Activated naive CD8-positive, alpha-beta T cell treated with anti-CD3 and anti-CD28 coated beads, Interleukin-2, amount 50 U/mL, for 16 hours (primary cell): Measurements from ENCODE around the gene TREML1.
"Not testable (repeated sequence)": the region's sequence is repeated elsewhere in the genome, so short reads cannot be mapped to it uniquely, and the experiment has no call there.

Experiments
- DNase-seq: peaks from one replicate; pipeline ENCODE4 v3.0.0-alpha.2; 2020; ENCODE audit warnings: low read depth, low spot score

TREML1 gene

GRCh38 chr6:41153992-41154625 is at the start of gene TREML1:
Gene TREML1, minus strand, starts transcription at chr6:41154347. Its CDS starts 59 bp downstream, at chr6:41154288.
- no peak for DNase-seq

DNA sequence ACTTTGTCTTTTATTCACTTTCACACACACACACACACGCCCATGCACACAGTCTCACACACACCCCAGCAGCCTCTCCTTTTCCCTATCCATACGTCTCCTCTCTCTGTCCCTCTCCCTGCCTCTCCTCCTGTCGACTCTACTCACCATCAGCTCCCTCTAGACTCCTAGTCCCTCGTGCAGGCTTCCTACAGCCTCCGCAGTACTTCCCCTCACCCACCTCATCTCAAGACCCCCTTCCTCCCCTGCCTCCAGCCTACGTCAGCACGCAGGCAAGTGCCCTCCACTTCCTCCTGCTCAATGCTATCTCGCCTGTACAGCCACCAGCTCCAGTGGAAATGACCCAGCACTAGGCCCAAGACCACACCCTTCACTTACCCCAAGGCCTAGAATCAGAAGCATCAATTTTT is 47.6 kb upstream of the TREML1 start:
- DNase-seq = no peak

DNA sequence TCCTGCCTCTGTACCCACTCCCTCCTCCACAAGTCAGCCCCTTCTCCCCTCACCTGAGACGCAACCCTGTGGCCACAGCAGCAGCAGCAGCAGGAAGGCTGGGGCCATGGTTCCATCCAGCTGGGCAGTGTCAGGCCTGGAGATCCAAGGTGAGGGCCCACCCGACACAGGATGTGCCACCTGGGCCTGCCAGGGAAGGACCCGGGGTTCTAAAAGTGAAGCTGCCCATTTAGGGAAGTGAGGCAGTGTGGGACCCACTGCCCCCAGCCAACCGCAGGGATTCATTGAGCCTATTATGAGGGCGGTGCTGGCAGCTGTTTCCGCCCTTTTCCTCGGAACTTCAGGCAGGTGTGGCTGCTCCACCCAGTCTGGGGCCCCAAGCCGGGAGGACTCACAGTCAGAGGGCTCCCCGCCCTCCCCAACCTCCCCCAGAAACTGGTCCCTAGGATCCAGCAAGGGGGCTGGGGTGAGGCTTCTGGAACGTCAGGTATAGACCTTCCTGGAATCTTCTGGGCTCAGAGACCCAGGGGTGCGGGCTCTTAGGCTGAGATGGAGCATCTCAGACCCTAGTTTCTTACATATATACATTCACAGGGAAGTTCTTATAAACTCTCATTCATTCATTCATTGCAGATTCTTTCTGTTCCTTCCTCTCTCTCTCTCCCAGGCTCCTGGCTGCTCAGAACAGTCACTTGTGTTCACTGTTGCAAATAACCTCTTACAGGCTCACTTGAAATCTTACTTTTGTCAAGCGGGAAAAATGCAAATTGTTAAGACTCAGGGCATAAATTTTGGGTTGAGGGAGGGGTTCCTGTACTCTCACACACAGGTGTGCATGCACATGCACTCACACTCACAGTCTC is 47.0 kb upstream of the TREML1 start, which contains the start of gene TREML2:
Gene TREML2 (minus strand): TSS at position 249 of the 863 bp plus-strand sequence. CDS start 141 bp downstream, at position 108.
- no peak for DNase-seq

DNA sequence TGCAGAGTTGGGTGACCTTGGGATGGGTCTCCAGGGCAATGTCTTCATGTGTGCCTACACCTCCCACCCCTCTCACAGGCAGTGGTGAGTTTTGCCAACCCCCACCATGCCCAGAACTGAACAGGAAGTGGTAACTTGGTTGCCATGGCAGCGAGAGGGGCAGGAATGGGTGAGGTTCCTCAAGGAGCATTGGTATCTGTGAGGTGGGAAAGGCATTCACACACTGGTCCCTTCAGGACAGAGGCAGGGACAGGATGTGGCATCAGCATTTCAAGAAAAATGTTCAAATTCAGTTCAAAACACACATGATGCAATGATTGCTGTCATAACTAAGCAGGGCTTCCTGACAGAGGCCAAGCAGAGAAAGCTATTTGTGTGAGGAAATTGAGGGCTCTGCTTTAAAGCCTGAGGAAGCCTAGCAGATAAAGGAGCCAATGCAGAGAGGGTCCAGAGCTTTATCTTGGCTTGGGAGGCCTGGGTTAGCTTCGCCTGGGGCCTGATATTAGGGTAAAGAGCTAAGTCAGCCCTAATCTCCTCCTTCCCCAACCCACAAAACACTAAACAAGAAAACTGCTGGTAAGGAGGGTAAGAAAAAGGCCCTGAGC is 46.3 kb upstream of the TREML1 start:
- DNase-seq = no peak

- DNase-seq = no peak
These were observed 45.6 kb upstream of the TREML1 start for GRCh38 chr6:41199552-41200246.

- no peak for DNase-seq
These were observed 43.1 kb upstream of the TREML1 start for GRCh38 chr6:41197234-41197633.

DNA sequence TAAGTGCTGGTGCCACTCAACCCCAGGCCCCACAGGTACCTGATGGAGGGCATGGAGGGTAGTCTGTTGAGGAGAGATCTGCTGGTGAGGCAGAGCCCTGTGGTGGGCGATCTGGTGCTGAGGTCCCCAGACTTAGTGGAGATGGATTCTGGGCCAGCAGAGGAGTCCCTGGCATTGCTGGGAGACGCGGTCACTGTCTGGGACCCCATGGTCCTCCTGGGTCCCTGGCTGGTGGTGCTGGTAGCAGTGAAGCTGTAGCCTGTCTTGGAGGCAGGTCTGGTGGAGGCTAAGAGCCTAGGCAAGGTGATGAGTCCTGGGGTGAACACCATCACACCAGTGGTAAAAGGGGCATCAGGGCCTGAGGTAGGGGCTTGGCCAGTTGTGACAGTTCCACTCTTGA is 40.2 kb upstream of the TREML1 start:
- DNase-seq = no peak

DNA sequence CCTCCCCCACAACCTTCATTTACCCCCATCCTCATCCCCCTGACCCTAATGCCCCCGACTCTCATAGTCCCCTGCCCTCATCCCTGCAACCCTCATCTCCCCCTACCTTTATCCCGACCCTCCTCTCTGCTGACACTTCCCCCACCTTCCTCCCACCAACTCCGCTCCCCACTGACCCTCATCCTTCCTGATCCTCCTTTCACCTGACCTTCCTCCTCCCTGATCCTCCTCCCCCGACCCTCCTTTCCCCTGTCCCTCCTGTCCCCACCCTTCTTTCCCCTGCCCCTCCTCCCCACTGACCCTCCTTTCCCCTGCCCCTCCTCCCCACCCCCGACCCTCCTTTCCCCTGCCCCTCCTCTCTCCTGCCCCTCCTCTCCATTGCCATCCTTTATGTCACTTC is 39.7 kb upstream of the TREML1 start:
- DNase-seq = no peak

DNA sequence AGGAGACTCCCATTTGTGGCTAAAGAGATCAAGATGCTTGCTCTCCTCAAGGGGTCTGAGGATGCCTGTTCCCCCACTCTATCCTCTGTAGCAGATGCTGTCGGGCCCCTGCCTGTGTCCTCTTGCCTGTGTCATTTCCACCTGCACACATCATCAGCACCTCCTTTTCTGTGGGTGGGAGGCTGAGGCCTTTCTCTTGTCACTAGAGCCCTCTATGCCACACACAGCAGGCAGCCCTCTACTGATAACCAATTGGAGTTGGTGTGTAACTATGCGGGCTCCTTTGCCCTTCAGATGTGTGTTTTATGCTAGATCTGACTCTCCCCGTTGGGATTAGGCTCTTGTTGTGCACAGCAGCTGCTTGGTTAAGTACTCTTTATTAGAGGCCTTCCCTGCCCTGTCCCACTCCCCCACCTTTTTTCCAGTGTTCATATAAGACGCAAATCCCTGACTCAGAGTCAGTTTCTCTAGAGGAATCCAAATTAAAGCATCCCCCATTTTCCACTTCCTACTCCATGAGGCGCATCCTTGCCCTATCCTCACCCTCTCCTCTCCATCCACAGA is 39.1 kb upstream of the TREML1 start:
- DNase-seq = no peak

- no peak for DNase-seq
These were observed 37.4 kb upstream of the TREML1 start for GRCh38 chr6:41191569-41191968.

DNA sequence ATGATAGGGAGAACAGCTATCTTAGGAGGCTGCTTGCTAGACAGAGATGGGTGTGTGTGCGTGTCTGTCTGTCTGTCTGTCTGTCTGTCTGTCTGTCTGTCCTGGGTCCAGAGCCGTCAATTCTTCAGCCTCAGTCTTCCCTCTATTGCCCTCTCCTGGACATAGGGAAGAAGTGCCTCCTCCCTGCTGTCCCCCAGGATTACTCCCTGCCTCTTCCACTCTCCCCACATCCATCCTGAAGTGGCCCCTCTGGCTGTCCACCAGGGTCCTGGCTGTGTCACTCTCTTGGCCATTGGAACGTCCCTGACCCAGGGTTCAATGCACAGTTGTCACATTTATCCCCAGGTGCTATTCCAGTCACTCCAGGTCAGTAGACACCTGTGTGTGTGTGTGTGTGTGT is 36.6 kb upstream of the TREML1 start:
- DNase-seq = no peak

GRCh38 chr6:41189967-41190366 is 35.8 kb upstream of the TREML1 start:
- no peak for DNase-seq

GRCh38 chr6:41189046-41189445 is 34.9 kb upstream of the TREML1 start:
- DNase-seq = not testable (repeated sequence)

DNA sequence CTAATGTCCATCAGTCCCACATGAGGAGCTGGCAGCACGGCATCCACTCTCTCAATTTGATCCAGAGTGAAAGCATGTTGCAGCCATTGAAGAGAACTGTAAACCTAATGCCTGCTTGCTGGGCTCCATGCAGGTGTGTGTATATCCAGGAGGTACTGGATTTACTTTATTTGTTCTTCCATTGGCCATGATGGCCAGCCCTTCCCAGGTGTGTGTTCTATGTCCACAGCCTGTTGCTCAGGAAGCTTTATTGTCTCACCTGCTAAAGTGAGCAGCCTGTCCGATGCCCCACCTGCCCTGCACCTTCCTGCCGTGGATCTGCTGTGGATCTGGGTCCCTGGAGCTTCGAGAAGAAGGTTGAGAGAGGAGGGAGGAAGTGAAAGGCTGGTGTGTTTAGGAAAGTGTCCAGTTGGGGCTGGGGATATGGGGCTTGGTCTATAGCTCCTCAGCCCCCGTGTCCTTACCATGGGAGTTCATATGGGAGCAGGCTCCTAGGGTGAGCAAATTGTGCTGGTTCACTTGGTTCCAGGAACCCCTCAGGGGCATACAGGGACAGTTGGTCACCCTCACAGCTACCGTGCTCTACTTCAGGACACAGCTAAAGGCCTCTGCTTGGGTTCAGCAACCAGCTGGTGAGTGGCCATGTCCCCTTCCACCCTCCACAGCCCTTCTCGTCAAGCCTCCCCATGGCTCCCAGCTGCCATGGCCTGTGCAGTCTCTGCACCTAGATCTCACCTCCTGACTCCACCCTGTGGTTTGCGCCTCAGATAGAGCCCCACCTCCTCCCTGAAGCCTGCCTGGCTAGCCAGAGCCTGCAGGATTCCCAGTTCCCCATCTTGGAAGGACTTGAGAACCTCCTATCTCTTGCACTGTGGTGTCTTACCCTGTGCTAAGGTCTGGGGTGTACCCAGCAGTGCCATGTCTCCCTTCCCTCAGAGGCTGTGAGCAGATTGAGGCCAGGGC is 34.1 kb upstream of the TREML1 start:
- DNase-seq = no peak

GRCh38 chr6:41186031-41186562 is 31.9 kb upstream of the TREML1 start:
- no peak for DNase-seq

DNA sequence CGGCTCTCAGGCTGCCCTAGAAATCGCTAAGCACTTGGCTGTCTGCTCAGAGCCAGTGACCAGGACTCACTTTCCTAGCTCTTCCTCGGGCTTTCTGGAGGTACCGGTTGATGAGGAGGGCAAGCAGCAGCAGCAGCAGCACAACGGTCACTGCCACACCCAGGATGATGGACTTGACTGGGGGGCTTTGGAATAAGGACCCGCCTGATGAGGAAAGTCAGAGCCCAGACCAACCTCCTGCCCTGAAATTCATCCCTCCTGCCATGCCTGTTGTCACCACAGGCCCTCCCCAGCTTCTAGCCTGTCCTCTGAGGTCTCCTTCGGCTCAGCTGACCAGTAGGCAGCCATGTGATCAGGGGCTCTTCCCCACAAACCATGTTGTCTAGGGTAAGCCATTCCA is 30.6 kb upstream of the TREML1 start:
- no peak for DNase-seq

DNA sequence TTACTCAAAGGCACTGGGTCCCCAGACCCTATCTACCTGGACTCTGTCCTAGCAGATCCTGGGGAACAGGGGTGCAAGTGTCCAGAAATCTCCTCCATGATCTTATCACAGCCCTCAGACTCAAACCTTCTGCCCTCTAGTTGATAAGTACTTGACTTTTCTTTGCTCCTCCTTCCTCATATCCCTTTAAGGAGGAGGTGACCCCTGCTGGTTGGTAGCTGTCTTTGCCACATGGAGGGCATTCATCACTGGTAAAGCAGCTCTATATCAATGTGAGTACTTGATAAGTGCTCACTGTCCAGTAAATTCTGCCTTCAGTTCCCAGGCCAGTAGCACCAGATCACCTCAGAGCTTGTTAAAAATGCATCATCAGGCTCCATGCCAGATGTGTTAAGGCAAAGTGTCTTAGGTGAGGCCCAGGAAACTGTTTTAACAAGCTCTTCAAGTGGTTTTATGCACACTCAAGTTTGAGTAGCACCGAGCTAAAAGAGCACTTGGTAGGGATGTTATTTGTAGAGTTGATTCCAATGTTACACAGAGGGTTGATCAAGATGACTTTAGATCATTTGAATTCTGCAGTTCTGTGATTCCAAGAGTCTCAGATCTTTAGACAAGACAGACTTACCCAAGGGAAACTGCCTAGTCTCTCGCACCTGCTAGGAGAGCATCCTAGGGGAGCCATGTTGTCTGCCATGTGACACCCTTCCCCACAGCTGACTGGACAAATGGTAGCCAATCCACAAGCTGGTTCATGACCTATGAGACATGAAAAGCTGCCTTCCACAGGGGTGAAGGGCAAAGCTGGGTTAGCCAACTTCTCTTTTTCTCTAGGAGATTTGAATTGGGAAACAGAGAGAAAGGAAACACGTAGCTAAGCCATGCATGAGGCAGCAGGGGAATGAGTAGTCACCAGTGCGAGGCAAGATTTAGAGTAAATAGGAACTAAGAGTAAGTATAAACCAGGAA is 28.2 kb upstream of the TREML1 start:
- no peak for DNase-seq

DNA sequence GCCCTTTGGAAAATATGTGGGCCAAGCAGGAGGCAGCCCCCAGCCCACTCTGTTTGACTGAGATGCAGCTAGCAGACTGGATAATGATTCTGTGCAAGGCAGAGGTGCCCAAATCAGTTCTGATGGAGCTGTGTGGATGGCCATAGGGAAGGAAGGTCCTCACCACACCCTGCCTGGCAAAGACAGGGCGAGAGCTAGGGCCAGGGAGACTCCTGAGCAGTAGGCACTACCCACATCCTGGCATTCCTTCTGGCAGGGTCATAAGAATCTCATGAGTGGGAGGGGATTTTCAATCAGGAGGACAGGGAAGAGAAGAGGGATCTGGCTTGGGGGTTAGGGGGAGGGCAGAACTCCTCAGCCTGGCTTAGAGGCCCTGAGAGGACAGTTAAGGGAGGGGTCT is 27.4 kb upstream of the TREML1 start:
- DNase-seq = no peak

- no peak for DNase-seq
These were observed 25.0 kb upstream of the TREML1 start for GRCh38 chr6:41179163-41179562.
